HepG2 (cell line): ENCODE measurements around the gene SV2A. TPM values are rescaled to one million over a fixed set of nuclear protein-coding genes. Genes with fewer than 3 reads are reported as not detected.

Experiments used
- ATAD3A ChIP-seq: sonication (generic); formaldehyde crosslinking; IDR thresholded peaks from 2 replicates; pipeline ENCODE4 v1.4.0; 2020; ENCODE audit warnings: missing genetic modification reagents
- FOSL1 ChIP-seq: sonication (generic); formaldehyde crosslinking; IDR thresholded peaks from 2 replicates; pipeline ENCODE4 v1.9.0; 2021; ENCODE audit warnings: missing genetic modification reagents, borderline replicate concordance
- FOXJ3 ChIP-seq: sonication (generic); formaldehyde crosslinking; IDR thresholded peaks from 2 replicates; pipeline ENCODE4 v1.4.0; 2020; ENCODE audit warnings: missing genetic modification reagents, mild to moderate bottlenecking, borderline replicate concordance
- HNRNPL ChIP-seq: fragments of 200-400 bp; formaldehyde crosslinking; IDR thresholded peaks from 2 replicates; pipeline ENCODE4 v1.6.1; 2017; ENCODE audit warnings: mild to moderate bottlenecking, low read depth, low read length
- IRF2 ChIP-seq: IDR thresholded peaks from 2 replicates; pipeline ENCODE4 v1.6.1; 2018; ENCODE audit warnings: missing genetic modification reagents, missing compliant biosample characterization
- JUNB ChIP-seq: sonication (generic); formaldehyde crosslinking; IDR thresholded peaks from 2 replicates; pipeline ENCODE4 v1.8.0; 2022; ENCODE audit warnings: missing genetic modification reagents, mild to moderate bottlenecking, borderline replicate concordance
- KAT2B ChIP-seq: fragments of 150-350 bp; IDR thresholded peaks from 2 replicates; pipeline ENCODE4 v1.6.1; 2014; ENCODE audit warnings: low read depth, low read length, borderline replicate concordance
- KDM5B ChIP-seq: sonication (generic); formaldehyde crosslinking; IDR thresholded peaks from 2 replicates; pipeline ENCODE4 v1.4.0; 2020; ENCODE audit warnings: missing genetic modification reagents, mild to moderate bottlenecking, borderline replicate concordance
- KLF12 ChIP-seq: sonication (generic); formaldehyde crosslinking; IDR thresholded peaks from 2 replicates; pipeline ENCODE4 v1.4.0; 2020; ENCODE audit warnings: missing genetic modification reagents, borderline replicate concordance
- MXI1 ChIP-seq: IDR thresholded peaks from 3 replicates; pipeline ENCODE4 v1.6.1; 2012; ENCODE audit warnings: low read depth, low read length, inconsistent platforms, borderline replicate concordance
- NCOA1 ChIP-seq: sonication (generic); formaldehyde crosslinking; IDR thresholded peaks from 2 replicates; pipeline ENCODE4 v1.9.0; 2021; ENCODE audit warnings: missing genetic modification reagents
- NR2F1 ChIP-seq, 2 experiments: fragments of 450-650 bp in 1 of 2; formaldehyde crosslinking in 1 of 2; IDR thresholded peaks; 2 replicates each; pipeline versions ENCODE4 v1.5.0 to v1.6.1; 2016 to 2020; ENCODE audit warnings: mild to moderate bottlenecking in 1 of 2, missing compliant biosample characterization in 1 of 2, missing genetic modification reagents in 1 of 2, moderate library complexity in 1 of 2
- POLR2AphosphoS2 ChIP-seq: IDR thresholded peaks from 2 replicates; pipeline ENCODE4 v1.6.1; 2011; ENCODE audit warnings: low read depth, low read length, improper control_type of control experiment
- POLR2G ChIP-seq: fragments of 200-400 bp; formaldehyde crosslinking; IDR thresholded peaks from 2 replicates; pipeline ENCODE4 v1.6.1; 2018; ENCODE audit warnings: mild to moderate bottlenecking, low read depth, low read length, moderate library complexity
- SNAI1 ChIP-seq: sonication (generic); formaldehyde crosslinking; IDR thresholded peaks from 2 replicates; pipeline ENCODE4 v1.5.0; 2020; ENCODE audit warnings: mild to moderate bottlenecking, missing genetic modification reagents, borderline replicate concordance
- SRY ChIP-seq: sonication (generic); formaldehyde crosslinking; IDR thresholded peaks from 2 replicates; pipeline ENCODE4 v1.8.0; 2022; ENCODE audit warnings: mild to moderate bottlenecking, missing genetic modification reagents
- SSRP1 ChIP-seq: IDR thresholded peaks from 2 replicates; pipeline ENCODE4 v1.6.1; 2016; ENCODE audit warnings: control low read depth
- THAP9 ChIP-seq: sonication (generic); formaldehyde crosslinking; IDR thresholded peaks from 2 replicates; pipeline ENCODE4; 2020; ENCODE audit warnings: missing genetic modification reagents, mild to moderate bottlenecking, borderline replicate concordance
- ZNF138 ChIP-seq: sonication (generic); formaldehyde crosslinking; IDR thresholded peaks from 2 replicates; pipeline ENCODE4 v1.5.0; 2020; ENCODE audit warnings: mild to moderate bottlenecking, low read depth, missing genetic modification reagents
- ZNF143 ChIP-seq: sonication (generic); formaldehyde crosslinking; IDR thresholded peaks from 2 replicates; pipeline ENCODE4 v1.4.0; 2020; ENCODE audit warnings: missing genetic modification reagents
- ZNF234 ChIP-seq: sonication (generic); formaldehyde crosslinking; conservative IDR thresholded peaks from 2 replicates; pipeline ENCODE4 v1.5.1; 2020; ENCODE audit warnings: mild to moderate bottlenecking, missing genetic modification reagents
- ZNF569 ChIP-seq: sonication (generic); formaldehyde crosslinking; IDR thresholded peaks from 2 replicates; pipeline ENCODE4 v1.5.0; 2020; ENCODE audit warnings: mild to moderate bottlenecking, missing genetic modification reagents, moderate library complexity, borderline replicate concordance
- ZNF574 ChIP-seq: sonication (generic); formaldehyde crosslinking; IDR thresholded peaks from 2 replicates; pipeline ENCODE4 v1.4.0; 2020; ENCODE audit warnings: missing genetic modification reagents
- ZNF709 ChIP-seq: sonication (generic); formaldehyde crosslinking; IDR thresholded peaks from 2 replicates; pipeline ENCODE4 v1.5.0; 2020; ENCODE audit warnings: mild to moderate bottlenecking, missing genetic modification reagents
- ZSCAN21 ChIP-seq: sonication (generic); formaldehyde crosslinking; IDR thresholded peaks from 2 replicates; pipeline ENCODE4 v1.8.0; 2022; ENCODE audit warnings: mild to moderate bottlenecking, missing genetic modification reagents, moderate library complexity, borderline replicate concordance
- polyA plus RNA-seq, 8 experiments: library from polyadenylated mRNA; depleted of rRNA in 3 of 8; stranded (reverse) in 7 of 8; unstranded in 1 of 8; fragments of >200 nt; fragmentation: Illumina TruSeq in 4 of 8; extraction: Trizol in 4 of 8; gene quantifications; 2 replicates each; pipeline versions ENCODE4 v1.2.1 to v1.2.3, GENCODE V29; 2011 to 2016; ENCODE audit warnings: low read depth in 4 of 8, missing spikeins in 1 of 8, mixed read lengths in 1 of 8; ENCODE audit not compliant: insufficient read depth in 1 of 8
- total RNA-seq, 5 experiments: library from RNA; depleted of rRNA; stranded (reverse); fragments of >200 nt; fragmentation: Illumina TruSeq; extraction: Trizol; gene quantifications; 2 replicates each; pipeline ENCODE4 v1.2.3, GENCODE V29; 2016; ENCODE audit warnings: low read depth in 1 of 5

SV2A gene
- total and polyA plus RNA-seq, 2 of the 13 experiments (the other 11 are each of a cell fraction or from before 2014, with no cell fraction given) = 0.84 to 1.9 TPM

- TF ChIP-seq FOSL1 (CRISPR knock-in tag) (no peak), ZNF569 (no peak), ZNF234 (no peak), KAT2B (no peak), IRF2 (CRISPR knock-in tag) (peak; percentile 89), KDM5B (peak; percentile 87; the same call in 1 of the 2 replicates), SRY (CRISPR knock-in tag) (no peak), THAP9 (CRISPR knock-in tag) (peak; percentile 95), SSRP1 (CRISPR knock-in tag) (peak; percentile 43), MXI1 (peak; percentile 82; the same call in 1 of the 3 replicates), POLR2G (peak; percentile 99), FOXJ3 (no peak), ZNF709 (CRISPR knock-in tag) (no peak), ZNF143 (CRISPR knock-in tag) (peak; percentile 72), KLF12 (CRISPR knock-in tag) (0 out of 2 replicates have a peak, but pooled peaks have one; percentile 48), NCOA1 (0 out of 2 replicates have a peak, but pooled peaks have one; percentile 67), POLR2AphosphoS2 (peak; percentile 69; the same call in 1 of the 2 replicates), SNAI1 (CRISPR knock-in tag) (0 out of 2 replicates have a peak, but pooled peaks have one; percentile 52), ZNF138 (CRISPR knock-in tag) (no peak), ATAD3A (CRISPR knock-in tag) (no peak), NR2F1 (CRISPR knock-in tag; IDR thresholded peaks at IDR 0.05) (no peak), JUNB (no peak), ZSCAN21 (CRISPR knock-in tag) (peak; percentile 47; the same call in 1 of the 2 replicates), HNRNPL (peak; percentile 67; the same call in 1 of the 2 replicates), ZNF574 (CRISPR knock-in tag) (peak; percentile 90)
Measured at GRCh38 chr1:149927563-149928400, 10.1 kb upstream of the SV2A start, which contains the start of gene SF3B4 (continued).
